NK-92 (cell line): Measurements from ENCODE around the gene EPB41L3.
"Not testable (repeated sequence)": the region's sequence is repeated elsewhere in the genome, so short reads cannot be mapped to it uniquely, and the experiment has no call there.

Experiments
- DNase-seq: peaks from one replicate; lab custom pipeline; 2025; ENCODE audit not compliant: unreplicated experiment; lab: John Stamatoyannopoulos, UW

EPB41L3 gene

GRCh38 chr18:5543773-5544389, at the start of gene EPB41L3:
Gene EPB41L3 (minus strand): TSS chr18:5543997. CDS start chr18:5489183, 54,814 bp downstream.
- no peak for DNase-seq

DNA sequence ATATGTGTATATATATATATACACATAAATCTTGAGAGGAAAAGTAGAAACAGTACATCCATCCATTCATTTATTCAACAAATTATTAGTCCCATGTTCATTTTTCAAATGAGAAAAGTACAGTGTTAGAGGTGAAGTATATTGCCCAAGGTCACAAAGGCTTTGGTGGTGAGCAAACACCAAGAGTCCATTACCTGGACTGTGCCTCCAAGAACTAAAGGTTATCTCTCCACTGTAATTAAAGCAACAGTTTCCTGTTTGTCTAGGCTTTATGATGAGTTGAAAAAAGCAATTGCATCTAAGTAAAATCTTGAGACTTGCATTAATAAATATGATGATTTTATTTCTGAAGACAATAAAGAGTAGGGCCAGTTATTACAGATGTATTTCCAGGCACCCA, 44.7 kb upstream of the EPB41L3 start:
- no peak for DNase-seq

- DNase-seq = no peak
These were observed 41.9 kb upstream of the EPB41L3 start for GRCh38 chr18:5585653-5586052.

DNA sequence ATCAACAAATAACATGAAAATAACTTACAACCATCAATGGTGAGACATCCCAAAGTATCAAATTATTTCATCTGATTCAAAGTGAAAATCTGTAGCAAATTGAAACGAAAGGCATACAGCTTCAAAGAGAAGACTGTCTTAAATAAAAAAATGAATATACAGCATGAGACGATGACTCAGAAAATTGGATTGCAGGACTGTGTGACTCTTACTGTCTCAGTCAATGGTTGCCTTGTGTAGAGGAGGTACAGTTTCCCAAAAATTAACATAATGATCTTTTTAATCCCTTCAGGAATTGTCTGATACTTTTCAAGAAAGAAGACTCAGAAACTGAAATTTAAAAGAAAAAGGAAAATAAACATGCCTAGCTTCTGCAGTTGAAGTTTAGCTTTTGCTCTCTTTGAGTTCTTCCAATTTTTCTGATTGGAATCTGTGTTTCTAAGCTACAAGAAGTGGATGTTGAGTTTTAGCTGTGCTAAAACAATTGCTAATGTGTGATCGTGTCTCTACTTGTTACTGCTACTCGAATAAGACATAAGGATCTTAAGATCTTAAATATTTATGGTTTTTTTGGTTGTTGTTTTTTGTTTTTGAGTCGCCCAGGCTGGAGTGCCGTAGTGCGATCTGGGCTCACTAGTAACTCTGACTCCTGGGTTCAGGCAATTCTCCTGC, 41.1 kb upstream of the EPB41L3 start:
- no peak for DNase-seq

DNA sequence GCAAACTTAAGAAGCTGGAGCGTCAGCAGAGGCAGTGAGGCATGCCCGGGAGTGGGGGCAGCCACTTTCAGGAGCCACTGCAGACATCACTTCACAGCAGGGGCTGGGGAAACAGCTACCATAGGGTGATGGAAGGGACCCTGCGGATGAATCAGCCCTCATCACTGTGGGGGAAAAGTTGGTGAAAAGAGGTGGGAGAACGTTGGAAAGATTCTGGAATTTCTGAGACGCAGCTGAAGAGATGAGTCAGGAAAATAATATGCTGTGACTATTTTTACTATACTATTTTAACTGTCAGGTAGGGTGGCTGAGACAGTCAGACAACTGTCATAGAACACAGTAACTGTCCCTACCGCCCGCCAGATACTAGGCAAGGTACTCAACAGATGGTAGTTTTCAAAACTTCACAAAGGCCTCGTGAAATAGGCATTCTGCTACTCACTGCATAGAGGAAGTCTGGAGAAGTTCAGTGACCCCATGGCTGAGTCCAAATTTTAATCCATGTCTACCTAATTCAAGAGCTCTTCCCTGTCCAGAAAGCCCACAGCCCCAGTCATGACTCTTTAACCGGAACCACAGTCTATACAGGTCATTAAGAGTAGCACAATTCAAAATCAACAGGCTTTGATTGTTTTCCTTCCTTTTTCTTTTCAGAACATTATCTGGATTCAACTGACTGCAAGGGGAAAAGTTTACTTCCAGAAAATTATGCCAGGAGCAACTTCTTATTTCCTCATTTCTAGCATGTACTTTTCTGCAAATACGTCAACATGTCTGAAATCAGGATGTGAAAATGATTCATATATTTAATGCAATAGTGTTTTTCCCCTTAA, 39.3 kb upstream of the EPB41L3 start:
- no peak for DNase-seq

DNA sequence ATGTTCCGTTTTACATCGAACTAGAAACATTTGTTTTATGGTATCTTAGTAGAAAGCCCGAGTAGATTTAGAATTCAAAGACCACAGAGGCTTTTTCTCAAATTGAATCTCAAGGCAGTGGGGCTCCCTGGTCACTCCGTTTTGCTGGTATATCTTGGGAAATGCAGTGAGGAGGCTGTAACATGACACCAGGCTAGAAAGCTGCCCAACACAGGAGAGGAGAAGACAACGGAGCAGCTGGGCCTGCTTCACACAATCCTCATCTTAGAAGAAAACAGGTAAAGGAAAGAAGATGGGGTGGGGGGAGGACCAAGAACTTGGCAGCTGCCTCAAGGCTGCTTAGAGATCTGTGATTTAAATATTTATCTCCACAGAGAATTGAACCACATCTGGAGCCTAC, 38.3 kb upstream of the EPB41L3 start:
- no peak for DNase-seq

GRCh38 chr18:5574843-5575242, 31.0 kb upstream of the EPB41L3 start:
- no peak for DNase-seq

GRCh38 chr18:5571666-5572065, 27.9 kb upstream of the EPB41L3 start:
- DNase-seq = no peak

- DNase-seq = not testable (repeated sequence)
These were observed 26.8 kb upstream of the EPB41L3 start for GRCh38 chr18:5570613-5571012.

DNA sequence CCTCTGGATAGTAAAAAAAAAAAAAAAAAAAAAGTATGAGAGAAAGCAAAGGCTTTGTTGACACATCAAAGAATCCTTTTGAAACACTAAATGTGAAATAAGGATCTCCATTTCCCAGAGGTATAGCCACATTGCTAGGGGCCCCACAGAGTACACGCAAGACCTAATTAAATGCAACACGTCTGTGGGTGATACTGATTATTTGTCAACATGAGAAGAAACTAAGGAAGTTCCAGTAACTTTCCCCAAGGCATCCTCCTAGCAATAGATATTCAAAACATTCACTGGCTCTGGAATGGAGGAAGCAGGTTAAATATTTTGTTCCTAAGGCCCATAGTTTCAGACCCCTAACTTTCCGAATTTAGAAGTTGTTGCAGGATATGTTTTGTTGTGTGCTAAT, 24.6 kb upstream of the EPB41L3 start:
- DNase-seq = no peak

GRCh38 chr18:5558851-5559250, 15.1 kb upstream of the EPB41L3 start:
- no peak for DNase-seq

DNA sequence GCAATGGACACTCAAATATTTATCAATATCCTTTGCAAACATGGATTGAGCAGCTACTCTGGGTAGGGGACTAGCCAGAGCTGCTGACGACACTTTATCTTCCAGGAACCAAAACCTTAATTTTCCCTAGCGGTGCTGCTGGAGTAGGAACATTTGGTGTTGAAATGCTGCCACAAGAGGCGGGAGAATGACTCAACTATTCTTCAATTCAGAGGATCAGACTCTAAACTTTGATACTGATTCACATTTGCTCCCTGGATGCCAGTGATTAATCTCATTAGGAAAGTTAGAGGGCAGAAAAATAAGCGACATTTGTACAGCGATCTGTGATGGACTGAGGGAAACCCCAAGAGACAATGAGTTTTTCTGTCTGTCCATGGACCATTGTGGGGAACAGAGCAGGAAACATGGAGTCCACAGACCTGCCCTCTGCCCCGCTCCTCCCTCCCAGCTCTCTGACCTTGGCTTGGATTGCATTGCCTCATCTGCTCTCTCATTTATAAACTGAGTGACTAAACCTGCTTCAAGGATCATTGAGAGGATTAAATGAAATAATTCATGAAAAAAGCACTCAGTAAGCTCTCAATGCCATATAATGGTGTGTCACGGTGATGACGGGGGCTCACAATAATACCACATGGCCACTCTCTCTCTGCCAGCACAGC, 12.6 kb upstream of the EPB41L3 start:
- no peak for DNase-seq

- no peak for DNase-seq
These were observed 10.8 kb upstream of the EPB41L3 start for GRCh38 chr18:5554629-5555028.

- DNase-seq = no peak
These were observed 2.9 kb upstream of the EPB41L3 start for GRCh38 chr18:5546660-5547059.

- DNase-seq = no peak
These were observed 639 bp downstream of the EPB41L3 start for GRCh38 chr18:5543036-5543680.

DNA sequence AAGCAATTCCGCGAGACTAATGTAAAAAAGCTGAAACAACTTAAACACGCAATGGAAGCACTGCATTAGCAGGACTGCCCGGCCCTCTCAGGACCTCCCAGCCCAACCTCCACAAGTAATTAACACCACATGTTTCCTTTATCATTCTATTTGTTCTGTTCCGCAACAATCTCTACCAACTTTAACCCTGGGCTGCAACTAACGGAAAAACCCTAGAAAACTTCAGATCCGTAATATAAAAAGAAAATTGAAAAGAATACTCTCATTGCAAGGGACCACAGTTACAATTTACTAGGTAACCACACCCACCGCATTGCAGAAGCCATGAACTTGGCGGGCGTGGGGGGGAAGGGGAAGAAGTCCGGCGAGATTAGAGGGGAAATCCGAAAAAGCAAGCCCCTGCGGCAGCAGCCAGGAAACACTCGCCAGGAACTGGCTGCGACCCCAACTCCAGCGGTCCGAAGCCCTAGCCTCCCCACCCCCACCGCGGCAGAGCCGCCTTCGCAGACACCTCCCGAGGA, 1.2 kb downstream of the EPB41L3 start:
- DNase-seq = no peak

- no peak for DNase-seq
These were observed 2.2 kb downstream of the EPB41L3 start for GRCh38 chr18:5541644-5542043.

GRCh38 chr18:5539391-5539790, 4.4 kb downstream of the EPB41L3 start:
- DNase-seq = no peak

GRCh38 chr18:5538544-5538943, 5.3 kb downstream of the EPB41L3 start:
- DNase-seq = no peak

DNA sequence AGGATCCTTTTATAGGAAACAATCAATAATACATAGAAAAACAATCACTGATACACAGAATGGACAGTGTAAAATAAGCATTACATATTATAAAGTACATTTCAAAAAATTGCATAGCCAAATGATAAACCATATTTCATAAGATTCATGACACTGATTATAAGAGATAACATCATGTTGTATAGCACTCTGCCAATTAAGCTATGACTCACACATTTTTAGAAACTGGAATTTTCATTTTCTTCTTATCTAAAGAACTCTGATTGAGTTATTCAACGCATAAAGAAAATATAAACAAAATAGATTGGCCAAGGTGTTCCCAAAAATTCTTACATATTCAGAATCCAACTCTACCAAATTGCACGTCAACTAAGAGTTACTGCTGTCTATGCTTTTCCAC, 5.9 kb downstream of the EPB41L3 start:
- no peak for DNase-seq

- no peak for DNase-seq
These were observed 9.0 kb downstream of the EPB41L3 start for GRCh38 chr18:5534845-5535244.
